Left ventricle myocardium inferior (tissue), 1 donor: ENCODE results near the gene C3orf20. TPM values are rescaled to one million over a fixed set of nuclear protein-coding genes. Genes with fewer than 3 reads are reported as not detected.
"Not testable (repeated sequence)": the region's sequence is repeated elsewhere in the genome, so short reads cannot be mapped to it uniquely, and the experiment has no call there.

ENCODE experiments used
- DNase-seq: peaks from one replicate; pipeline ENCODE4 v3.0.0-alpha.2; 2020
- H3K27ac ChIP-seq: fragments of 200-600 bp; replicated peaks from 2 replicates; pipeline ENCODE4 v1.8.0; 2021
- H3K27me3 ChIP-seq: fragments of 200-600 bp; 2 replicates; pipeline ENCODE4 v1.8.0; 2021; ENCODE audit warnings: low read depth
- H3K36me3 ChIP-seq: fragments of 200-600 bp; 2 replicates; pipeline ENCODE4 v1.8.0; 2021
- H3K4me1 ChIP-seq: fragments of 200-600 bp; 2 replicates; pipeline ENCODE4 v1.8.0; 2021
- H3K4me3 ChIP-seq: fragments of 200-600 bp; 2 replicates; pipeline ENCODE4 v1.8.0; 2021; ENCODE audit warnings: mild to moderate bottlenecking, moderate library complexity
- H3K9me3 ChIP-seq: fragments of 200-600 bp; replicated peaks from 2 replicates; pipeline ENCODE4 v1.8.0; 2021
- CTCF ChIP-seq: fragments of 200-600 bp; IDR thresholded peaks from 2 replicates; pipeline ENCODE4 v1.8.0; 2021; ENCODE audit warnings: antibody characterized with exemption, mild to moderate bottlenecking, borderline replicate concordance
- intact Hi-C: fragments of 100-400 bp; cut with micrococcal nuclease; formaldehyde crosslinking; loops from one replicate; pipeline ENCODE4 v1.11.0; 2022
- total RNA-seq: library from RNA; stranded (reverse); fragmentation: NEBNext Ultra II Directional; extraction: Animal tissue kit (Norgen Biotek cat#: 25700); gene quantifications from one replicate; pipeline ENCODE4 v1.2.1, GENCODE V29; 2021
- donor health status: DM: no; HTN: yes; CAD: no; lungs with severe emphysema.

The C3orf20 gene
- total RNA-seq, 1 donor from 2014 or later = not detected

- peaks cover 9% of the 10 kb centered on the region for H3K36me3 ChIP-seq
- no peaks in the 10 kb centered on the region for H3K9me3 ChIP-seq
- DNase-seq = no peak
- H3K27me3 ChIP-seq = no peaks in the 10 kb centered on the region
- TF ChIP-seq CTCF = no peak
- H3K4me3 ChIP-seq = no peak overlapping the region
- H3K27ac ChIP-seq = no peak overlapping the region
- H3K4me1 ChIP-seq = peaks cover 69% of the 10 kb centered on the region
- intact Hi-C loops = no loop called here
Measured at GRCh38 chr3:14650193-14650592, 24.7 kb upstream of the C3orf20 start.

- Histone ChIP-seq H3K27me3 (no peaks in the 10 kb centered on the region), H3K27ac (peak within 1 kb of the TSS; percentile 92), H3K36me3 (peaks cover 24% of the 10 kb centered on the region), H3K9me3 (no peaks in the 10 kb centered on the region), H3K4me1 (peaks cover 69% of the 10 kb centered on the region), H3K4me3 (peak within 1 kb of the TSS; percentile 89)
- peak; percentile 92 for DNase-seq
- intact Hi-C loops = no loop called here
- TF ChIP-seq CTCF = no peak
Measured at GRCh38 chr3:14651440-14652251, 23.3 kb upstream of the C3orf20 start, which contains the start of gene CCDC174. CCDC174 (plus strand) TSS chr3:14651762; CDS start chr3:14651837, 75 bp downstream.

- H3K4me3 ChIP-seq = peak overlapping the region; percentile 89
- H3K9me3 ChIP-seq, DNase-seq, H3K27me3 ChIP-seq, intact Hi-C loops: not testable (repeated sequence)
- peaks cover 69% of the 10 kb centered on the region for H3K4me1 ChIP-seq
- H3K36me3 ChIP-seq = peaks cover 32% of the 10 kb centered on the region
- H3K27ac ChIP-seq = peak overlapping the region; percentile 92
Measured at GRCh38 chr3:14652360-14652907, 22.5 kb upstream of the C3orf20 start.

GRCh38 chr3:14657579-14657978, 17.4 kb upstream of the C3orf20 start:
- Histone ChIP-seq H3K4me3 (no peak overlapping the region), H3K27me3 (no peaks in the 10 kb centered on the region), H3K36me3 (peaks cover 83% of the 10 kb centered on the region), H3K4me1 (peaks cover 25% of the 10 kb centered on the region), H3K9me3 (no peaks in the 10 kb centered on the region), H3K27ac (no peak overlapping the region)
- intact Hi-C loops = no loop called here
- no peak for TF ChIP-seq CTCF
- no peak for DNase-seq

- intact Hi-C loops = no loop called here
- H3K36me3 ChIP-seq = peaks cover 97% of the 10 kb centered on the region
- no peak for DNase-seq
Measured at GRCh38 chr3:14658978-14659377, 16.0 kb upstream of the C3orf20 start.

More at GRCh38 chr3:14658978-14659377, 16.0 kb upstream of the C3orf20 start:
- Histone ChIP-seq H3K4me1 (peaks cover 11% of the 10 kb centered on the region), H3K4me3 (no peak overlapping the region), H3K9me3 (no peaks in the 10 kb centered on the region), H3K27ac (no peak overlapping the region), H3K27me3 (no peaks in the 10 kb centered on the region)
- no peak for TF ChIP-seq CTCF
